ACC112 (cell line): ENCODE results near the gene PPP6R3.
"Not testable (repeated sequence)": the region's sequence is repeated elsewhere in the genome, so short reads cannot be mapped to it uniquely, and the experiment has no call there.

Source experiments
- H2AFZ ChIP-seq: fragments of 200-600 bp; sonication (generic); one replicate; pipeline ENCODE4 v1.6.0; 2017; ENCODE audit warnings: antibody characterized with exemption, low read length; ENCODE audit not compliant: unreplicated experiment
- H3K27ac ChIP-seq: fragments of 200-600 bp; sonication (generic); 2 replicates; pipeline ENCODE4 v1.5.1; 2014; ENCODE audit warnings: low read depth, mild to moderate bottlenecking, antibody characterized with exemption, low read length, moderate library complexity
- H3K27me3 ChIP-seq: fragments of 200-600 bp; sonication (generic); 2 replicates; pipeline ENCODE4 v1.6.1; 2014; ENCODE audit warnings: mild to moderate bottlenecking, antibody characterized with exemption, low read length, moderate library complexity, mixed read lengths; ENCODE audit not compliant: insufficient read depth
- H3K36me3 ChIP-seq: fragments of 200-600 bp; sonication (generic); 2 replicates; pipeline ENCODE4 v1.6.1; 2016; ENCODE audit warnings: mild to moderate bottlenecking, antibody characterized with exemption, low read length, moderate library complexity, mixed read lengths; ENCODE audit not compliant: insufficient read depth
- H3K4me1 ChIP-seq: fragments of 200-600 bp; sonication (generic); one replicate; pipeline ENCODE4 v1.6.1; 2016; ENCODE audit warnings: low read length, mixed read lengths; ENCODE audit not compliant: insufficient read depth, unreplicated experiment, control insufficient read depth
- H3K4me3 ChIP-seq: fragments of 200-600 bp; sonication (generic); 2 replicates; pipeline ENCODE4 v1.5.1; 2014; ENCODE audit warnings: mild to moderate bottlenecking, low read depth, low read length
- H3K79me2 ChIP-seq: fragments of 200-600 bp; sonication (generic); one replicate; pipeline ENCODE4 v1.6.0; 2016; ENCODE audit warnings: low read length; ENCODE audit not compliant: control insufficient read depth, unreplicated experiment, insufficient read depth

Gene PPP6R3

DNA sequence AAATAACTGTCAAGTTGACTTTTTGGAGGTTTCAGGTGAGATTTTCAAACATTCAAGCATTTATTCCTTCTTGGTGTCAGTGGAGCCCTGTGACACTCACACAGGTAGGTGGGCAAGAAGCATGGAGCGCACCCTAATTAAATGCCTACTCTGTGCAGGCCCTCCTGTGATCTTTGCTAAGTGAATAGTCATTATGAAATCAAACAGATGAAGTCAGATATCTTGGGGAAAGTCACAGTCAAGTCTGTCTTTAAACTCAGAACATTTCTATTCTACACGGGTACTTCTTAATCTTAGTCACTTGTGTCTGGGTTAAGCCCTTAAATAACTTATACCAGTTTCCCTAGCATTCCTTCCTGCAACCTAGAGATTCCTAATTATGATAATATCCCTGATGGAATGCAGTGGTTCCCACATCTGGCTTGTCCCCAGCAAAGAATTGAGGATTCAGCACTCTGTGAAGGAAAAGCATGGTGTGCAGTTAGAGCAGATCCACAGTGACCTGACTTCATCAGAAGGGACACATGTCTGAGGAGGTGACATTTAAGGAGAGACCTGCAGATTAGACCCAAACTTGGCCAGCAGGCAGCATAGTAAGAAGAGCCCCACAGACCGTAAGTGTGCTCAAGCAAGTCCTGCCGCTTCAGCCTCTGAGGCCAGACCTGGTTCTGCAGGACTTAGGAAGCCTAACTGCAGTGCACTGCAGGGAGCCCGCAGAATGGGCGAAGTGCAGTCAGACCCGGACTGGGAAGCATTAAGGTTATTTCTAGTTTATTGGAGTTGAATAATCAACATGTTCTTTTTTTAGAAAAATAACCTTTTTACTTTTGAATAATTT, 138.5 kb downstream of the PPP6R3 start:
- H3K27ac ChIP-seq, result no peak overlapping the region

DNA sequence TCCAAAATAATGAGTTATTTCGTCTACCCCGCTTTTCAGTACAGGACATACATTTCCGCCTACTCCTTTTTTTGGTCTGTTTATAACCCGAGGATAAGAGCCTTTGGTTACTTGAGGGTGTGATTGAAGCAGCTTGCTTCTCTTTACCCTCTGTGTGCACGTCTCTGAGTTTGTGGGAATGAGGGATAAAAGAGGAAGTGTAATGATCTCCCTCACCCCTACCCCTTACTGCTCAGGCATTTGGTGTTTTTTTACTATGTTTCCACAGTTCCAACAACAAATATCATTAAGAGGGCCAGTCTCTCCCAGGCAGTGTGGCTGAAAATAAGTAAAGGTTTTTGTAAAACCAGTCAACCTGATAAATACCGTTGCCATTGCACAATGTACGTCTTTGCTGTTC, 140.6 kb downstream of the PPP6R3 start:
- Histone ChIP-seq H3K36me3 (peaks cover 52% of the 10 kb centered on the region), H3K4me1 (no peaks in the 10 kb centered on the region), H3K27me3 (no peaks in the 10 kb centered on the region), H2AFZ (no peak overlapping the region), H3K4me3 (no peak overlapping the region), H3K79me2 (no peaks in the 10 kb centered on the region), H3K27ac (no peak overlapping the region)

More for the DNA sequence above, 138.5 kb downstream of the PPP6R3 start:
- H3K79me2 ChIP-seq, result no peaks in the 10 kb centered on the region
- H3K4me3 ChIP-seq, result no peak overlapping the region
- H2AFZ ChIP-seq, result no peak overlapping the region
- H3K4me1 ChIP-seq, result no peaks in the 10 kb centered on the region
- H3K27me3 ChIP-seq, result no peaks in the 10 kb centered on the region
- peaks cover 35% of the 10 kb centered on the region for H3K36me3 ChIP-seq

DNA sequence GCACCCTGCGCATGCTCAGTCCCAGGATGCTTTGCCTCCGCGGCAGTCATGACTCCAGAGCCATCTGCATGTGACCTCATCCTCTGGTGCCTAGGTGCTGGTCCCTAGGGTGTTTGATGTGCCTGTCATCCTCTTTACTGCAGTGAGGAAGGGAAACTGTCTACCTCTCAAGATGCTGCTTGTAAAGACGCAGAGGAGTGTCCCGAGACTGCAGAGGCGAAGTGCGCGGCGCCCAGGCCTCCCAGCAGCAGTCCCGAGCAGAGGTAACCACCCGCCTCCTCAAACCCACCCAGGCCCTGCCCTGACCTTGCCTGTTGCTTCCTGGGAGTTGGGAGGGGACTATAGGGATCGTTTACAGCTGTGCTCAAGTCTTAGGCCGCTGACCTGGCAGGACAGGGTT, 149.2 kb downstream of the PPP6R3 start:
- H3K4me1 ChIP-seq, result no peaks in the 10 kb centered on the region
- H3K27me3 ChIP-seq, result no peaks in the 10 kb centered on the region
- H2AFZ ChIP-seq, result no peak overlapping the region
- H3K79me2 ChIP-seq, result no peaks in the 10 kb centered on the region
- peaks cover 45% of the 10 kb centered on the region for H3K36me3 ChIP-seq
- no peak overlapping the region for H3K4me3 ChIP-seq
- no peak overlapping the region for H3K27ac ChIP-seq

- Histone ChIP-seq H2AFZ (no peak overlapping the region), H3K4me1 (no peaks in the 10 kb centered on the region), H3K4me3 (no peak overlapping the region), H3K27me3 (no peaks in the 10 kb centered on the region), H3K36me3 (peaks cover 45% of the 10 kb centered on the region), H3K79me2 (no peaks in the 10 kb centered on the region), H3K27ac (no peak overlapping the region)
Observed at GRCh38 chr11:68610452-68611116, 150.0 kb downstream of the PPP6R3 start.

GRCh38 chr11:68615657-68616056, 155.1 kb downstream of the PPP6R3 start:
- no peak overlapping the region for H3K4me3 ChIP-seq
- no peaks in the 10 kb centered on the region for H3K27me3 ChIP-seq
- H3K27ac ChIP-seq, result no peak overlapping the region
- H3K4me1 ChIP-seq, result no peaks in the 10 kb centered on the region
- H3K79me2 ChIP-seq, result no peaks in the 10 kb centered on the region
- H3K36me3 ChIP-seq, result peaks cover 34% of the 10 kb centered on the region
- H2AFZ ChIP-seq, result no peak overlapping the region

DNA sequence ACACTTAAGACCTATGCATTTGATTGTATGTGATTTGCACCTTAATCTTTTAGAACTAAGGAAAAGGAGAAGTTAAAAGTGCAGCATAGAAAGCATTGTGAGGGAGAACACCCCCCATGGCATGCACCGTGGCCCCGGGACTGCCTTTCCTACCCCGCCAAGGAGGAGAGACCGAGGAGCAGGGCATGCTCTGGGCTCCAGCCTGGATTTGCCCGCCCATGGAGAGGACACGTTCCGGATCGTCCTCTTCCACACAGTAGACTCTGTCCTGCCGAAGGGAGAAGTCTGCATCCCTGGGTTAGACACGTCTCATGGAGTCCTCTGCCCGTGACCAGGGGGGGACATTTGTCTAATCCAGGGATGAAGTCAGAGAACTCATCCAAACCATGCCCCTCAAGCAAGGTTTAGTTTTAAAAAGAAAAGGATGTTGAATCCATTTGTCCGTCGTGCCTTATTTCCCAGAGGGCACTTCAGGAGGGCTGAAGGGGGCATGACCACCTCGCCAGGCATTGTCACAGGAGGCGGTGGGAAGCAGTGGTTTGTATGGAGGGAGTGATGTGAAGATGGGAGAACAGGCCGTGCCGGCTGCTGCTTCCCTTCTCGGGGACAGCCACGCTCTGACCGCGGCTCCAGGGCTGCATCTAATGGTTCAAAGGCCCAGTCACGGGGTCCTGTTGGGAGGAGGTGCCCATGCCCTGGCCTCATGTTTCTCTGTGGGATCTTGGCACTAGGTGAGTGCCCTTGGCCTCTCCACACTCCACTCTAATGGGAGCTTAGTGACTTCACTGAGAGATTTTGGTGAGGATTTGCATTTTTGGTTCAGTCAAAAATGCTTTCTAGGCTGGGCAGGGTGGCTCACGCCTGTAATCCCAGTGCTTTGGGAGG, 157.6 kb downstream of the PPP6R3 start:
- H2AFZ ChIP-seq, result no peak overlapping the region
- H3K36me3 ChIP-seq, result peaks cover 27% of the 10 kb centered on the region
- H3K27me3 ChIP-seq, result peaks cover 5% of the 10 kb centered on the region
- no peak overlapping the region for H3K4me3 ChIP-seq
- H3K4me1 ChIP-seq, result no peaks in the 10 kb centered on the region
- H3K79me2 ChIP-seq, result no peaks in the 10 kb centered on the region
- H3K27ac ChIP-seq, result no peak overlapping the region

DNA sequence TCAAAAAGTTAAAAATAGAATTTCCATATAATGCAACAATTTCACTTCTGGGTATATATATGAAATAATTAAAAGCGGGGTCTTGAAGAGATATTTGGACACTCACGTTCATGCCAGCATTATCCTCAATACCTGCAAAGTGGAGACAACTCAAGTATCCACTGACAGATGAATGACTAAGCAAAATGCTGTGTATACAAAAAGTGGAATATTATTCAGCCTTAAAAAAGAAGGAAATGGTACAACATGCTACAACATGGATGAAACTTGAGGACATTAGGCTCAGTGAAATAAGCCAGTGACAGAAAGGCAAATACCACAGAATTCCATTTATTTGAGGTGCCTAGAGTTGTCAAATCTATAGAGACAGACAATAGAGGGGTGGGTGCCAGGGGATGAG, 161.3 kb downstream of the PPP6R3 start:
- H3K36me3 ChIP-seq, result no peaks in the 10 kb centered on the region

DNA sequence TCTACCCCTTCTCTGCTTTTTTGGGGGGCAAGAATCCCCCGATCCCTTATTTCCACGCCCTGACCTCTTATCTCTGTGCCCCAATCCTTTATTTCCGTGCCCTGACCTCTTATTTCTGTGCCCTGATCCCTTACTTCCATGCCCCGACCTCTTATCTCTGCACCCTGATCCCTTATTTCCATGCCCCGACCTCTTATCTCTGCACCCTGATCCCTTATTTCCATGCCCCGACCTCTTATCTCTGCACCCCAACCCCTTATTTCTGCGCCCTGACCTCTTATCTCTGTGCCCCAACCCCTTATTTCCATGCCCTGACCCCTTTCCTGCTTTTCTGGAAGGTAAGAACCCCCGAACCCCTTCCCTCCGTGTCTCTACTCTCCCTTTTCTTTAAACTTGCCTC, 163.2 kb downstream of the PPP6R3 start:
- not testable (repeated sequence) for H3K27me3 ChIP-seq, H2AFZ ChIP-seq, H3K36me3 ChIP-seq, H3K79me2 ChIP-seq, H3K4me1 ChIP-seq, H3K4me3 ChIP-seq, H3K27ac ChIP-seq

More for the DNA sequence above, 161.3 kb downstream of the PPP6R3 start:
- Histone ChIP-seq H3K4me1 (no peaks in the 10 kb centered on the region), H3K79me2 (no peaks in the 10 kb centered on the region), H3K27ac (no peak overlapping the region), H3K27me3 (peaks cover 5% of the 10 kb centered on the region), H2AFZ (no peak overlapping the region), H3K4me3 (no peak overlapping the region)

GRCh38 chr11:68625069-68625468, 164.5 kb downstream of the PPP6R3 start:
- not testable (repeated sequence) for H3K27ac ChIP-seq, H3K4me3 ChIP-seq, H3K27me3 ChIP-seq, H2AFZ ChIP-seq, H3K4me1 ChIP-seq, H3K79me2 ChIP-seq, H3K36me3 ChIP-seq

- not testable (repeated sequence) for H3K27ac ChIP-seq, H3K4me1 ChIP-seq, H3K36me3 ChIP-seq, H3K79me2 ChIP-seq, H2AFZ ChIP-seq, H3K4me3 ChIP-seq
- peaks cover 12% of the 10 kb centered on the region for H3K27me3 ChIP-seq
Observed at GRCh38 chr11:68626236-68626635, 165.7 kb downstream of the PPP6R3 start.
